HepG2 (cell line): ENCODE measurements around the gene PLXNA1. TPM values are rescaled to one million over a fixed set of nuclear protein-coding genes. Genes with fewer than 3 reads are reported as not detected.

ENCODE experiments used
- ATAC-seq: fragments of 200-7000 bp; cut with Tn5 transposase; 3 replicates; pipeline ENCODE4 v1.9.1; 2020; ENCODE audit warnings: mild to moderate bottlenecking, moderate library complexity
- BruUV-seq: library from RNA; stranded (reverse); fragments of 400-500 nt; replicated peaks from 2 replicates; lab custom pipeline; 2021; lab: Mats Ljungman, UMichigan
- CTCF ChIA-PET: fragments of 300-600 bp; formaldehyde crosslinking; extraction: SDS; loops from one replicate; lab custom pipeline; 2021; ENCODE audit warnings: low total read pairs, inconsistent platforms, low intra/inter-chr PET ratio; lab: Yijun Ruan, JAX
- POLR2A ChIA-PET: fragments of 350-600 bp; sonication (Branson Sonifier 250); formaldehyde crosslinking; loops from one replicate; lab custom pipeline; 2020; ENCODE audit warnings: antibody characterized with exemption, inconsistent platforms; lab: Yijun Ruan, JAX
- DNase-seq: peaks from one replicate; pipeline ENCODE4 v3.0.0-alpha.2; 2015; ENCODE audit warnings: low spot score
- FAIRE-seq: peaks from 3 replicates; lab custom pipeline; 2011; peaks lifted over from hg19 to GRCh38; lab: Jason Lieb, UNC
- H2AFZ ChIP-seq: one replicate; pipeline ENCODE4 v1.6.1; 2011; ENCODE audit warnings: low read length, inconsistent platforms
- H3K27ac ChIP-seq: fragments of 300-600 bp; 3 replicates; pipeline ENCODE4 v1.8.0; 2011; ENCODE audit warnings: mixed run types, mild to moderate bottlenecking, mixed read lengths, low read length, inconsistent platforms; ENCODE audit not compliant: insufficient read depth; ENCODE audit errors: extremely low read length
- H3K27me3 ChIP-seq, 2 experiments: fragments of 200-600 bp in 1 of 2; 2 replicates in 1 of 2; 3 replicates in 1 of 2; pipeline versions ENCODE4 v1.6.0 to v1.8.0; 2011; ENCODE audit warnings: low read length in 2 of 2, mild to moderate bottlenecking in 2 of 2, moderate library complexity in 2 of 2, inconsistent platforms in 1 of 2; ENCODE audit not compliant: insufficient read depth in 2 of 2, control insufficient read depth in 1 of 2
- H3K36me3 ChIP-seq, 2 experiments: fragments of 200-600 bp in 1 of 2; replicated peaks in 1 of 2; 2 replicates in 1 of 2; 3 replicates in 1 of 2; pipeline versions ENCODE4 v1.5.1 to v1.8.0; 2011; ENCODE audit warnings: low read length in 2 of 2, inconsistent platforms in 1 of 2; ENCODE audit not compliant: insufficient read depth in 2 of 2, control insufficient read depth in 1 of 2
- H3K4me1 ChIP-seq: 2 replicates; pipeline ENCODE4 v1.5.1; 2012; ENCODE audit warnings: low read length, inconsistent platforms; ENCODE audit not compliant: insufficient read depth
- H3K4me2 ChIP-seq: 2 replicates; pipeline ENCODE4 v1.6.0; 2011; ENCODE audit warnings: low read depth, low read length, inconsistent platforms
- H3K4me3 ChIP-seq, 3 experiments: fragments of 200-600 bp in 1 of 3; sonication (generic), shearing (Covaris generic) in 1 of 3; replicated peaks in 1 of 3; 2 replicates each; pipeline ENCODE4 v1.5.1; 2011 to 2016; ENCODE audit warnings: low read length in 3 of 3, inconsistent platforms in 2 of 3, low read depth in 2 of 3, mild to moderate bottlenecking in 2 of 3, control low read depth in 1 of 3, mixed read lengths in 1 of 3; ENCODE audit not compliant: insufficient read depth in 1 of 3
- H3K79me2 ChIP-seq: one replicate; pipeline ENCODE4 v1.6.1; 2011; ENCODE audit warnings: low read length, inconsistent platforms; ENCODE audit not compliant: insufficient read depth
- H3K9ac ChIP-seq: 2 replicates; pipeline ENCODE4 v1.6.0; 2011; ENCODE audit warnings: mild to moderate bottlenecking, low read depth, low read length, inconsistent platforms; ENCODE audit not compliant: insufficient read depth
- H3K9me3 ChIP-seq: 2 replicates; pipeline ENCODE4 v1.5.1; 2012; ENCODE audit warnings: mild to moderate bottlenecking, low read length
- H4K20me1 ChIP-seq: 2 replicates; pipeline ENCODE4 v1.6.0; 2011; ENCODE audit warnings: inconsistent platforms, mild to moderate bottlenecking, low read length, moderate library complexity; ENCODE audit not compliant: insufficient read depth
- ATF2 ChIP-seq: sonication (generic); formaldehyde crosslinking; IDR thresholded peaks from 2 replicates; pipeline ENCODE4 v1.4.0; 2020; ENCODE audit warnings: missing genetic modification reagents
- JUN ChIP-seq: sonication (generic); formaldehyde crosslinking; IDR thresholded peaks from 2 replicates; pipeline ENCODE4 v1.4.0; 2020; ENCODE audit warnings: mild to moderate bottlenecking, missing genetic modification reagents
- RORA ChIP-seq: sonication (generic); formaldehyde crosslinking; IDR thresholded peaks from 2 replicates; pipeline ENCODE4 v1.5.0; 2020; ENCODE audit warnings: mild to moderate bottlenecking, missing genetic modification reagents, moderate library complexity
- TCF7L2 ChIP-seq: IDR thresholded peaks from 2 replicates; pipeline ENCODE4 v1.6.1; 2011; ENCODE audit warnings: mild to moderate bottlenecking, low read depth, low read length, moderate library complexity
- ZBTB42 ChIP-seq: sonication (generic); formaldehyde crosslinking; IDR thresholded peaks from 2 replicates; pipeline ENCODE4 v1.5.0; 2020; ENCODE audit warnings: mild to moderate bottlenecking, missing genetic modification reagents
- ZFY ChIP-seq: sonication (generic); formaldehyde crosslinking; IDR thresholded peaks from 2 replicates; pipeline ENCODE4 v1.4.0; 2020; ENCODE audit warnings: missing genetic modification reagents
- ZNF260 ChIP-seq: sonication (generic); formaldehyde crosslinking; IDR thresholded peaks from 2 replicates; pipeline ENCODE4 v1.4.0; 2020; ENCODE audit warnings: missing genetic modification reagents, low read depth, mild to moderate bottlenecking, borderline replicate concordance
- ZNF343 ChIP-seq: sonication (generic); formaldehyde crosslinking; IDR thresholded peaks from 2 replicates; pipeline ENCODE4 v1.4.0; 2020; ENCODE audit warnings: mild to moderate bottlenecking, missing genetic modification reagents
- ZNF362 ChIP-seq: sonication (generic); formaldehyde crosslinking; IDR thresholded peaks from 2 replicates; pipeline ENCODE4 v1.4.0; 2020; ENCODE audit warnings: missing genetic modification reagents, mild to moderate bottlenecking, borderline replicate concordance
- ZNF512 ChIP-seq: sonication (generic); formaldehyde crosslinking; IDR thresholded peaks from 2 replicates; pipeline ENCODE4 v1.4.0; 2020; ENCODE audit warnings: mild to moderate bottlenecking, missing genetic modification reagents
- ZNF841 ChIP-seq: sonication (generic); formaldehyde crosslinking; IDR thresholded peaks from 2 replicates; pipeline ENCODE4 v1.8.1; 2023; ENCODE audit warnings: missing genetic modification reagents, borderline replicate concordance
- ZZZ3 ChIP-seq: sonication (generic); formaldehyde crosslinking; IDR thresholded peaks from 2 replicates; pipeline ENCODE4 v1.4.0; 2020; ENCODE audit warnings: missing genetic modification reagents, mild to moderate bottlenecking, borderline replicate concordance
- WGBS: methylation state at CpG from one replicate; pipeline ENCODE4 v1.1.6; 2017; ENCODE audit warnings: low lambda C conversion rate; 5-methylcytosine and 5-hydroxymethylcytosine counted together
- in situ Hi-C: cut with HindIII; loops from 2 replicates; pipeline ENCODE4 v1.10.0; 2017; ENCODE audit warnings: low pct_unique_long_range_greater_than_20kb; ENCODE audit not compliant: extremely low pct_ligation_motif_present
- intact Hi-C: fragments of 100-400 bp; cut with micrococcal nuclease; formaldehyde crosslinking; loops from one replicate; pipeline ENCODE4 v1.10.0; 2022; ENCODE audit not compliant: unreplicated experiment
- polyA plus RNA-seq, 8 experiments: library from polyadenylated mRNA; depleted of rRNA in 3 of 8; stranded (reverse) in 7 of 8; unstranded in 1 of 8; fragments of >200 nt; fragmentation: Illumina TruSeq in 4 of 8; extraction: Trizol in 4 of 8; gene quantifications; 2 replicates each; pipeline versions ENCODE4 v1.2.1 to v1.2.3, GENCODE V29; 2011 to 2016; ENCODE audit warnings: low read depth in 4 of 8, missing spikeins in 1 of 8, mixed read lengths in 1 of 8; ENCODE audit not compliant: insufficient read depth in 1 of 8
- total RNA-seq, 5 experiments: library from RNA; depleted of rRNA; stranded (reverse); fragments of >200 nt; fragmentation: Illumina TruSeq; extraction: Trizol; gene quantifications; 2 replicates each; pipeline ENCODE4 v1.2.3, GENCODE V29; 2016; ENCODE audit warnings: low read depth in 1 of 5
- TF ChIP-seq, protein P1 (sequence below): sonication (generic); formaldehyde crosslinking; IDR thresholded peaks from 2 replicates; pipeline ENCODE4 v1.5.1; 2020; ENCODE audit warnings: missing genetic modification reagents, mild to moderate bottlenecking, borderline replicate concordance

PLXNA1 gene
- total and polyA plus RNA-seq, 2 of the 13 experiments (the other 11 are each of a cell fraction or from before 2014, with no cell fraction given), result 16.6 to 18.2 TPM

- Histone ChIP-seq H3K36me3 (peaks cover 0 to 2% of the 10 kb centered on the region in 2 experiments; a peak in 2 of 5 replicates), H3K4me1 (no peaks in the 10 kb centered on the region), H4K20me1 (no peaks in the 10 kb centered on the region), H3K9ac (no peak overlapping the region), H3K27me3 (no peaks in the 10 kb centered on the region), H3K4me2 (no peak overlapping the region), H3K79me2 (no peaks in the 10 kb centered on the region), H3K27ac (no peak overlapping the region), H2AFZ (no peak overlapping the region), H3K4me3 (no peak overlapping the region), H3K9me3 (no peaks in the 10 kb centered on the region)
- ChIA-PET POLR2A (no interaction called here), CTCF (no interaction called here)
- 87% methylated on average over 5 of the region's 5 CpGs for WGBS
- in situ Hi-C loops (no loop called here), intact Hi-C loops (no loop called here)
- TF ChIP-seq ZNF841 (CRISPR knock-in tag), result no peak
- no peak for TF ChIP-seq ZBTB42
- no peak for TF ChIP-seq RORA
- TF ChIP-seq ZNF260 (CRISPR knock-in tag), result no peak
- no peak for TF ChIP-seq ATF2
- TF ChIP-seq JUN (CRISPR knock-in tag), result no peak
- no peak for TF ChIP-seq ZNF343 (CRISPR knock-in tag)
- no peak for TF ChIP-seq ZNF362
- no peak for TF ChIP-seq TCF7L2
- no peak for TF ChIP-seq ZZZ3 (CRISPR knock-in tag)
- no peak for TF ChIP-seq ZFY (CRISPR knock-in tag)
- no peak for TF ChIP-seq ZNF512
- TF ChIP-seq, protein P1, sequence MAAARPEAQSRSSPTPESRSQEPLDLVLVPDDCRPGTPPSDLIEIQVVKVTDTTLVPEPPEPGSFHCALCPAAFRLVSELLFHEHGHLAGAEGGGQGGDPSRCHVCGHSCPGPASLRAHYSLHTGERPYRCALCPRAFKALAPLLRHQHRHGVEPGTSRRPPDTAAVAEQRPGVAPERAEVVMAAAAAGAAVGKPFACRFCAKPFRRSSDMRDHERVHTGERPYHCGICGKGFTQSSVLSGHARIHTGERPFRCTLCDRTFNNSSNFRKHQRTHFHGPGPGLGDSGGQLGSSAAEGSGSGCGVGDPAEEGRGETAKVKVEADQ (CRISPR knock-in tag), result no peak
- ATAC-seq (no peak), DNase-seq (no peak), FAIRE-seq (no peak)
- no TSS peak for BruUV-seq
Observed at GRCh38 chr3:126941721-126942270, 41.1 kb upstream of the PLXNA1 start.
